T47D (cell line): ENCODE measurements around the gene SECISBP2L.

ENCODE experiments used
- DNase-seq, 2 experiments: peaks; one replicate each; pipeline versions ENCODE4 v3.0.0 to v3.0.0-alpha.2; 2011 to 2012; ENCODE audit warnings: low read depth in 1 of 2, low spot score in 1 of 2
- JUND ChIP-seq: IDR thresholded peaks from 2 replicates; pipeline ENCODE4 v1.6.1; 2012; ENCODE audit warnings: low read depth
- in situ Hi-C: cut with HindIII; loops from 2 replicates; pipeline ENCODE4 v1.10.0; 2016; ENCODE audit warnings: low sequenced_read_pairs, low pct_unique_long_range_greater_than_20kb

The SECISBP2L gene

GRCh38 chr15:48940508-48940907, 105.7 kb downstream of the SECISBP2L start:
- in situ Hi-C loops: no loop called here
- DNase-seq: no peak

GRCh38 chr15:48939648-48940047, 106.6 kb downstream of the SECISBP2L start:
- no peak for DNase-seq
- in situ Hi-C loops: no loop called here

More at GRCh38 chr15:48940508-48940907, 105.7 kb downstream of the SECISBP2L start:
- no peak for TF ChIP-seq JUND

More at GRCh38 chr15:48939648-48940047, 106.6 kb downstream of the SECISBP2L start:
- no peak for TF ChIP-seq JUND
